Uterus (tissue), 4 donors: ENCODE data around the gene ERC2. TPM values are rescaled to one million over a fixed set of nuclear protein-coding genes. Genes with fewer than 3 reads are reported as not detected.

Experiments
- DNase-seq, 2 donors: peaks; one replicate each; pipeline ENCODE4 v3.0.0-alpha.2; 2019 to 2020
- H3K27ac ChIP-seq, 2 donors: fragments of 200-600 bp; sonication (generic); 1 replicate in 1 of 2; 2 replicates in 1 of 2; pipeline ENCODE4 v1.5.1; 2016 to 2018
- H3K27me3 ChIP-seq, 2 donors: fragments of 200-600 bp; sonication (generic); one replicate each; pipeline ENCODE4 v1.5.1; 2018 to 2019; ENCODE audit warnings: control low read depth in 1 of 2
- H3K36me3 ChIP-seq, 2 donors: fragments of 200-600 bp; sonication (generic); one replicate each; pipeline ENCODE4 v1.5.1; 2019; ENCODE audit warnings: control low read depth in 1 of 2
- H3K4me1 ChIP-seq, 2 donors: fragments of 200-600 bp; sonication (generic); one replicate each; pipeline ENCODE4 v1.5.1; 2018 to 2019; ENCODE audit warnings: control low read depth in 1 of 2
- H3K4me3 ChIP-seq, 2 donors: fragments of 200-600 bp; sonication (generic); 1 replicate in 1 of 2; 2 replicates in 1 of 2; pipeline ENCODE4 v1.5.1; 2018 to 2019; ENCODE audit warnings: mild to moderate bottlenecking in 1 of 2
- H3K9me3 ChIP-seq, 2 donors: fragments of 200-600 bp; sonication (generic); one replicate each; pipeline ENCODE4 v1.5.1; 2019; ENCODE audit warnings: control low read depth in 1 of 2
- POLR2A ChIP-seq, 2 donors: fragments of 450-650 bp; IDR thresholded peaks; one replicate each; pipeline ENCODE4 v1.6.1; 2016; ENCODE audit warnings: antibody characterized with exemption in 2 of 2, mild to moderate bottlenecking in 1 of 2, moderate library complexity in 1 of 2
- intact Hi-C: fragments of 100-400 bp; cut with DNase I; formaldehyde crosslinking; loops from one replicate; pipeline ENCODE4 v1.15.1; 2023; ENCODE audit warnings: low total_unique reads
- total RNA-seq, 4 donors: library from RNA; depleted of rRNA in 3 of 4; stranded (reverse); fragments of >200 nt in 3 of 4; gene quantifications; one replicate each; pipeline versions ENCODE4 v1.1.0 to v1.2.4, GENCODE V29; 2014 to 2023
- TF ChIP-seq, protein P1 (sequence below), 4 experiments: fragments of 200-600 bp in 2 of 4; fragments of 450-650 bp in 2 of 4; sonication (generic) in 2 of 4; IDR thresholded peaks; one replicate each; pipeline ENCODE4 v1.5.1; 2016 to 2019; ENCODE audit warnings: antibody characterized with exemption in 4 of 4, mild to moderate bottlenecking in 2 of 4, moderate library complexity in 1 of 4
- donor health status: DM: yes; HTN: yes; CAD: no.

ERC2 gene
- total RNA-seq, 4 donors from 2014 or later, result 1.7 to 5.5 TPM; not detected in 2

DNA sequence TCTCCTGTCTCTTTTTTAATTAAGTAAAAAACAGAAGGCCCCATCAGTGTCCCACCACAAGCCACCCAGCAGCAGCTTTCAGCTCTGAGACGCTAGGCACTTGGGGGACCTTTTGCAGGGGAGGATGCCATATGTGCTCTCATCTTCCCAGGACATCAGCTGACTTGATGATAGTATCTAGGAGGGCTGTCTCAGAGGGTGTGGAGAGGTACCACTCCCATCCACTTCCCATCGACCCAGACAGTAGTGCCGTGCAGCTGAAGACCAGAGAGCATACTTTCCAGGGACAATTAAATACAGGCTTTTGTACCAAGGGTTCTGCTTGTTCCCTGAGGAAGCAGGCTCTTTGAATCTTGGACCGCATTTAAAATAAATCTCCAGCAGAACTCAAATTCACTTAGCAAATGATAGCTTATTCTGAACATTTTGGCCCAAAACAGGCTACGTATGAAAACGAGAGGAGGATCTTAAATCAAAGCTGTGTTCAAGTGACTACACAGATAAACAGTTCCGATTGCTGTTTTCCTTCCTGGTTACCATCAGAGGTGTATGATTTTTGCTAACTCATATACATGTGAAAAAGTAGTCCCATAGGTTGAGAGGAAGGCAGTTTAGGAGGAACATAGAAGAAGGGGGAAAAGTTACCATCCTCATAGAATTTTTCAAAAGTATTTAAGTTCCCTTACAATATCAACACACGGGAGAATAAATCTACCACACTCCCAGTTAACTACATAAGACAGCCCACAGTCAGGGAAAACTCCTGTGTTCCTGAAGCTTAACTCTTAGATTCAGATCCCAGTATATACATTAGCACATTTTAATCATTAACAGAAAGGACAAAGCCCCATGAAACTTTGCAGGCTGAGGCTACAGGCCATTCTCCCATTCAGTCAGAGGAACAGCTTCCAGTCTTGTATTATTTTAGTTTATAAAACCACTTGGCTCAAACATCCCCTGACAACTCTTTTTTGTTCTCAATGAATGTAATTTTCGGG, 990.7 kb downstream of the ERC2 start:
- Histone ChIP-seq H3K4me1 (no peaks in the 10 kb centered on the region), H3K4me3 (no peak overlapping the region), H3K27me3 (no peaks in the 10 kb centered on the region), H3K27ac (no peak overlapping the region), H3K9me3 (no peaks in the 10 kb centered on the region), H3K36me3 (no peaks in the 10 kb centered on the region)
- TF ChIP-seq, protein P1, sequence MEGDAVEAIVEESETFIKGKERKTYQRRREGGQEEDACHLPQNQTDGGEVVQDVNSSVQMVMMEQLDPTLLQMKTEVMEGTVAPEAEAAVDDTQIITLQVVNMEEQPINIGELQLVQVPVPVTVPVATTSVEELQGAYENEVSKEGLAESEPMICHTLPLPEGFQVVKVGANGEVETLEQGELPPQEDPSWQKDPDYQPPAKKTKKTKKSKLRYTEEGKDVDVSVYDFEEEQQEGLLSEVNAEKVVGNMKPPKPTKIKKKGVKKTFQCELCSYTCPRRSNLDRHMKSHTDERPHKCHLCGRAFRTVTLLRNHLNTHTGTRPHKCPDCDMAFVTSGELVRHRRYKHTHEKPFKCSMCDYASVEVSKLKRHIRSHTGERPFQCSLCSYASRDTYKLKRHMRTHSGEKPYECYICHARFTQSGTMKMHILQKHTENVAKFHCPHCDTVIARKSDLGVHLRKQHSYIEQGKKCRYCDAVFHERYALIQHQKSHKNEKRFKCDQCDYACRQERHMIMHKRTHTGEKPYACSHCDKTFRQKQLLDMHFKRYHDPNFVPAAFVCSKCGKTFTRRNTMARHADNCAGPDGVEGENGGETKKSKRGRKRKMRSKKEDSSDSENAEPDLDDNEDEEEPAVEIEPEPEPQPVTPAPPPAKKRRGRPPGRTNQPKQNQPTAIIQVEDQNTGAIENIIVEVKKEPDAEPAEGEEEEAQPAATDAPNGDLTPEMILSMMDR (IDR thresholded peaks at IDR 0.05), result no peak
- TF ChIP-seq POLR2A (IDR thresholded peaks at IDR 0.05), result no peak
- no peak for DNase-seq
- intact Hi-C loops, result no loop called here

DNA sequence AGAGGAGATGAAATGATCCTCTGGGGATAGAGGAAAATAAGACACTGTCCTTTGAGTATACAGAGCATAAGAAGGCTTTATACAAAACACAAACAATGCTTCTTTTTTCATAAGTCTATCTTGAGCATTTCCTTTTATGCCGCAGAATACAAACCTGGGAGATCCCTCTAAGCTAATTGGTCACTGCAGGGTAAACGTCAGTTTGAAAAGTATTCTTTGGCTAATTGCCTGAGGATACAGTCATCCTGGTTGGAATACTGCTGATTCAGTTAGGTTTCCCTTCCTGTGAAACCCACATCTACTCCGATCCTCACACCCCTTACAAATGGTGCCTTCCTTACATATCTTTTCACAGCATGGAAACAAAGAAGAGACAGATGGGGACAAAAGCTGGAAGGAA, 991.8 kb downstream of the ERC2 start:
- DNase-seq, result no peak
- Histone ChIP-seq H3K27me3 (no peaks in the 10 kb centered on the region), H3K27ac (no peak overlapping the region), H3K9me3 (no peaks in the 10 kb centered on the region), H3K36me3 (no peaks in the 10 kb centered on the region), H3K4me1 (no peaks in the 10 kb centered on the region), H3K4me3 (no peak overlapping the region)
- intact Hi-C loops, result no loop called here
- no peak for TF ChIP-seq POLR2A (IDR thresholded peaks at IDR 0.05)
- TF ChIP-seq, protein P1 (IDR thresholded peaks at IDR 0.05), result no peak

DNA sequence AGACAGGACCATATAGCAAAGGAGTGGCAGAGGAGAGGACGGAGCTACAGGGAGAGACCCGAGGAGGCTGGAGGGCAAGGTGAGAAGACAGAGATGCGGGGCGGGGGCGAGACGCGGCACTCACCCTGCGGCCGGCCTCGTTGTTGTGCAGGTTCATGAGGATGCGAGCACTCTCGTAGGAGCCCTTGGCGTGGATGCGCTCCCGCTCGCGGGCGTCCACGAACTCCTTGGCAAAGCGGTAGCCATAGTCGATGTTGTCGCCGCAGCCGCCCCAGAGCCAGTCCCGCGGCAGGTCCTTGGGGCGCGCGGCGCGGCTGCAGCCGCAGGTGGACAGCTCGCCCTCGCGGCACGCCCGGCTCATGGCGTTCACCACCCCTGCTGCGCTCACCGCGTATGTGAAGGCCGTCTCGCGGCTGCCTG, 994.0 kb downstream of the ERC2 start:
- Histone ChIP-seq H3K4me3 (no peak overlapping the region), H3K4me1 (no peaks in the 10 kb centered on the region), H3K9me3 (no peaks in the 10 kb centered on the region), H3K27me3 (no peaks in the 10 kb centered on the region), H3K36me3 (no peaks in the 10 kb centered on the region), H3K27ac (no peak overlapping the region)
- TF ChIP-seq, protein P1 (IDR thresholded peaks at IDR 0.05), result no peak
- no peak for DNase-seq
- intact Hi-C loops, result no loop called here

DNA sequence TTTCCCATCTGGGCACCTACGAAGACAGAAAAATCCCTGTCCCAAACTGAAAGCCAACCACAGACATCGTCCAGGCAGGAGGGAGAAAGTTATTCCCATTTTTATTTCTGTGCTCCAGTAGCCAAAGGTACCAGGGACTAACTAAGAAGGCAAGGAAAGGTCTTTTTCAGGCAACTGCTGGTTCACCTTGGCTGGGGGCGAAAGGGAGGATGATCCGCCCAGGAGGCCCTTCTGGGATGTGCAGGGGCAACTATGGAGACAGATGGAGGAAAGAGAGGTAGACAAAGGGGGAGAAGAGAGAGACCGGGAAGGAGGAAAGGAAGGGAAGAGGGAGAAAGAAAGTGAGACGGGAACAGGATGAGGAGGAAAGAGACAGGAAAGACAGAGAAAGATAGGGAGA, 994.5 kb downstream of the ERC2 start:
- no peaks in the 10 kb centered on the region for H3K27me3 ChIP-seq
- H3K36me3 ChIP-seq, result no peaks in the 10 kb centered on the region
- no peak for TF ChIP-seq POLR2A (IDR thresholded peaks at IDR 0.05)
- TF ChIP-seq, protein P1 (IDR thresholded peaks at IDR 0.05), result no peak
- H3K27ac ChIP-seq, result no peak overlapping the region
- H3K4me3 ChIP-seq, result no peak overlapping the region
- intact Hi-C loops, result no loop called here
- H3K4me1 ChIP-seq, result no peaks in the 10 kb centered on the region
- H3K9me3 ChIP-seq, result no peaks in the 10 kb centered on the region
- no peak for DNase-seq

DNA sequence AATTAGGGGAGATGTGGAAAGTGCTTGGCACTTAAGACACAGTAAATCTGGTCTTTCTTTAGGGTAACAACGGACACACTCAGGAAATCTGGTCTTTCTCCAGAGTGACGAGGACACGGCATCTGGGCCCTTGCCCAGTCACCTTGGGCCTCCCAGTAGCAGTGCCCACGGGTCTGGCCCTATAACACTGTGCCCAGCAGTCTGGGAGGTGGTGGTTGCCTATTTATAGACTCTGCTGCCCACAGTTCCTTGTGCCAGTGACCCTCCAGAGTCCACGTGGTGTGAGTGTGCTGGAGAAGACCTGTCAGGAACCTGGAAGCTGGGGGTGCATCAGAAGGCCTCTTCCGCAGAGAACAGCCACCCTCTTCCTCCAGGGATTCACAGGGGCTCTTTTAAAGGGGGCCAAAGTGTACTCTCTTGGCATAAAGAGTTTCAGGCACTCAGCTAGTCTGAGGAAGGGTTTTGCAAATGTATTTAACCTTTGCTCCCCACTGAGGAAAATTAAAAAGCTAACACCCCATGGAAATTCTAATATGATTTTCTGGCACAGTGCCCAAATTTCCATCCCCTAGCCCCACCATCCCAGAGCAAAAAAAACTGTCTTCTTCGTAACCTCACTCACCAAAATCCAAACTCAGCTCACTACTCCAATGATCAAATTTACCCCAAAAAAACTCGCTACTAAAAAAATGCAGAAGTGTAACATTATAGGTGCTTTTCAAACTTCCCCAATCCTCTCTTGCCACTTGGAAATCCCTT, 996.6 kb downstream of the ERC2 start:
- no peak for DNase-seq
- intact Hi-C loops, result no loop called here
- H3K27me3 ChIP-seq, result no peaks in the 10 kb centered on the region

More for the DNA sequence above, 996.6 kb downstream of the ERC2 start:
- no peaks in the 10 kb centered on the region for H3K4me1 ChIP-seq
- H3K27ac ChIP-seq, result no peak overlapping the region
- no peak overlapping the region for H3K4me3 ChIP-seq
- TF ChIP-seq, protein P1 (IDR thresholded peaks at IDR 0.05), result no peak
- no peak for TF ChIP-seq POLR2A (IDR thresholded peaks at IDR 0.05)
- H3K9me3 ChIP-seq, result no peaks in the 10 kb centered on the region
- no peaks in the 10 kb centered on the region for H3K36me3 ChIP-seq
